Activated T-cell treated with anti-CD3 and anti-CD28 coated beads, Interleukin-2, amount 50 U/mL, for 1 hour (primary cell): ENCODE measurements around the gene JPT1.
"Not testable (repeated sequence)": the region's sequence is repeated elsewhere in the genome, so short reads cannot be mapped to it uniquely, and the experiment has no call there.

Source experiments
- DNase-seq: peaks from one replicate; pipeline ENCODE4 v3.0.0-alpha.2; 2020

JPT1 gene, protein sequence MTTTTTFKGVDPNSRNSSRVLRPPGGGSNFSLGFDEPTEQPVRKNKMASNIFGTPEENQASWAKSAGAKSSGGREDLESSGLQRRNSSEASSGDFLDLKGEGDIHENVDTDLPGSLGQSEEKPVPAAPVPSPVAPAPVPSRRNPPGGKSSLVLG

DNA sequence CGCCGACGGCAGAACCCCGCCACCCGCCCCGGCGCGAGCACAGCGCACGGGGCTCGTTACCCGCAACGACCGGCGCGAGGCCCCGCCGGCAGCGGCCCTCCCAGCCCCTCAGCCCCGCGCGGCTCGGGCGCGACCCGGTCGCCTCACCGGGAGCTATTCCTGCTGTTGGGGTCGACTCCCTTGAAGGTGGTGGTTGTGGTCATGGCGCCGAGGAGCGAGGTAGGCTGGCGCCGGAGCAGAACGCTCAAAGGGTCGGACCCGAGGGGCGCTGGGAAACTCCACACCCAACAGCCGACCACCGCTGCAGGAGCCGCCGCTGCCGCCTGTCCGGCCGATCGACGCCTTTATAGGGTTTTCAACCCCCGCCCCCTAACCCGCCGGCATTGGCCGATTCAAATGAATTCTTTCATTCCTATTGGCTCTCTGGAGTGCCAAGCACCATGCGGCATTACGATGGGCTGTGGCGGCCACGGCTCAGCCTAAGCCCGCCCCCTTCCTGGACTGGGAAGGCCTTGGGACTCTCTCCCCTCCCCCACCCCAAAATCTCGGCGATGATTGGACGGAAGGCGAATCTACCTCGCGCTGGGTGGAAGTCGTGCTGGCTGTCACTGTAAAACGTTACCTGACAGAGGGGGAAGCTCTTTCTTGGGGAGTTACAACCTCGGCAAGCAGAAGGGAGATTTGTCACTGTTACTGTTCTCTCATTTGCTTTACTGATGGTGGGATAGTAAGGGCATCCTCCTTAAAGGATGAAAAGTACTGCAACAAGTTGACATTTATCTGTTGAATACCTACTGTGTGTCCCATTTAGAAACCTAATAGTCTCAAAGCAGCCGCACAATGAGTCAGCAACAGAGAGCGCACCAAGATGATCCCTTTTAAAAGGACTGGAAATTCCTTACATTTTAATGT, at the start of gene JPT1:
Gene JPT1 (minus strand): TSS at position 318 of the 912 bp plus-strand sequence. CDS start 115 bp downstream, at position 203.
- DNase-seq = peak; percentile 93

DNA sequence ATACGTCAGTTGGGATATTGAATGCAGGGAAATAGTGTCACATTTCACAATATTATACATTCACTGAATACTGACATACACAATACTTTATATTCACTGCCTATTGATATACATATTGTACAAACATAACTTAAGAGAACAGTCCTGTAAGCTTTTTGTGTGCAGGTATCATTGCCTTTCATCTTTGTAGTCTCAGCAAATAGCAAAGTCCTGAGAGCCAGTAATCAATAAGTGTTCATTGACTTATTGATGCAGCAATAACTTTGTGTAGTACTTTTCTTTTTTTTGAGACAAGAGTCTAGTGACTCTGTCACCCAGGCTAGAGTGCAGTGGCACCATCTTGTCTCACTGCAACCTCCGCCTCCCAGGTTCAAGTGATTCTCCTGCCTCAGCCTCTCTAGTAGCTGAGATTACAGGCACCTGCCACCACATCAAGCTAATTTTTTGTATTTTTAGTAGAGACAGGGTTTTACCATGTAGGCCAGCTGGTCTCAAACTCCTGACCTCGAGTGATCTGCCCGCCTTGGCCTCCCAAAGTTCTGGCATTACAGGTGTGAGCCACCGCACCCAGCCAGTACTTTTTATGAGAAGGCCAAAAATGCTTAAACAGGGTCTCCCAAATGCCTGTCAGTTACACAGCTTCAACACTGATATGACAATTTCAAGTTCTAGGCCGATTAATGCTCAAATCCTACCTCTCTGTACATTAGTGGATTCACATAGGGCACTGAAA, 45.7 kb upstream of the JPT1 start:
- no peak for DNase-seq

DNA sequence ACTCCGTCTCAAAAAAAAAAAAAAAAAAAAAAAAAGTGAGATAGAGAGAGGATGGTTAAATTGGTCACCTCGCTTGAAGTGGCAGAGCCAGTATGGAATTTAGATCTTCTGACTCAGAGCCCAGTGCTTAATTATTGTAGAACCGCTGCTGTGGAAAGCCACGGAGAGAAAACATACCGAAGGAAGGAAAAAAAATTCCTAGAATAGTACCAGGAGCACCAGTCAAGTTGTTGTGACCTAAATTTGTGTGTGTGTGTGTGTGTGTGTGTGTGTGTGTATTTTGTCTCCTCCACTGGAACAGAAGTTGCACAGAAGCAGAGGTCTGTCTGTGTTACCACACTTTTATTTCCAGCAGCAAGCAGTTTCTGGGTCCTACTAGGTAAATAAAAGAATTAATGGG, 40.6 kb upstream of the JPT1 start:
- DNase-seq = no peak

DNA sequence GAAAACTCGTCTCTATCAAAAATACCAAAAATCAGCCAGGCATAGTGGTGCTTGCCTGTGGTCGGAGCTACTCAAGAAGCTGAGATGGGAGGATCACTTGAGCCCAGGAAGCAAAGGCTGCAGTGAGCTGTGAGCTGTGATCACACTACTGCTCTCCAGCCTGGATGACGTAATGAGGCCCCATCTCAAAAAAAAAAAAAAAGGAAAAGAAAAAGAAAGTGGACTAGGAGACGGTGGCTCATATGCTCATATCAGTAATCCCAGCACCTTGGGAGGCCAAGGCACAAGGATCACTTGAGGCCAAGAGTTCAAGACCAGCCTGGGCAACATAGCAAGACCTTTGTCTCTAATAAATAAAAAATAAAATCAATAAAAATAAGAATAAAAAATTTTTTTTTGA, 37.3 kb upstream of the JPT1 start:
- no peak for DNase-seq

DNA sequence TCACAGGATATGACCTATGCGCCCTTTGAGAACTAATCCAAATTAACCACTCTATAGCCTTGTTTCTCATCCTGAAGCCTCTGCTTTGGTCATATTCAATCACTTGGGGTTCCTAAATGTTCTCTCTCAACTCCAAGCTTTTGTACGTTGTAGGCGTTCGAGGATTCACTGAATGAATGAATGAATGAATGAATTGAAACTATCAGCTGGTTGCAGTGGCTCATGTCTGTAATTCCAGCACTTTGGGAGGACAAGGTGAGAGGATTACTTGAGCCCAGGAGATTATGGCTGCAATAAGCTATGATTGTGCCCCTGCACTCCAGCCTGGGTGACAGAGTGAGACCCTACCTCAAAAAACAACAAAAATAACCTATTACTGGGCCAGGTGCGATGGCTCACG, 34.3 kb upstream of the JPT1 start:
- DNase-seq = no peak

DNA sequence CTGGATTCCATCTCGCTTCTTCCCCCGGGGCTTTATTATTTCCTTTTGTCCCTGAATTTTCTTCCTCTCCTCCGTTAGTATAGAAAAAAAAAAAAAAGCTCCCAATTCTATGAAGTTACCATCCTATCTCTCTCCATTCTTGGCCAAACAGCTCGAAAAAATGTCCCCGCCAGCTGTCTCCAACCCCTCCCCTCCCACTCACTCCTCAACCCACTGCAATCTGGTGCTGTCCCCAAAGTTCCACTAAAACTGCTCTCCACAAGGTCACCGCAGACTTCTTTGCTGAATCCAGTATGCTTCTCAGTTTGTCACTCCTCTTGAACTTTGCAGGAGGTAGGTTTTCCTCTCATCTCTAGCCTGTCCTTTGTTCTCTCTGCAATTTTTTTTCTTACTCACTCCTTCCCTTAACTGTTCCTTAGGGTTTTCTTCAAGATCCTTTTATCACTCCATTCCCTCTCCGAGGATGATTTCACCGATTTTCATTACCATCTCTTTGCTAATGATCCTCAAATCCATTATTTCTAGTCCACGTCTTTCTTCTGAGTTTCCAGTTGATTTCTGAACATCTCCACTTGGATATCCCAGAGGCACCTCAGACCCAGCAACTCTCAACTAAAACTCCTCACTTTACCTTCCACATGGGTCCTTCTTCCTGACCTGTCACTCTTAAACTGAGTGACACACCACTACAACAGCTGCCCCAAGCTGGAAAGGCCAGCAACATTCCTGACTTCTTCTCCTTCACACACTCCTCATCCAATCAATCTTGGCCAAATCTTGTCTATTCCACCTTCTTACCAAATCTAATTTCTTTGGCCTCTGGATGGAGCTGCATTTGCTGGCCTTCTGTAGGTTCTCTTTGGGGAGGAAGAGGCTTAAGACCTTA, 29.9 kb upstream of the JPT1 start:
- no peak for DNase-seq

DNA sequence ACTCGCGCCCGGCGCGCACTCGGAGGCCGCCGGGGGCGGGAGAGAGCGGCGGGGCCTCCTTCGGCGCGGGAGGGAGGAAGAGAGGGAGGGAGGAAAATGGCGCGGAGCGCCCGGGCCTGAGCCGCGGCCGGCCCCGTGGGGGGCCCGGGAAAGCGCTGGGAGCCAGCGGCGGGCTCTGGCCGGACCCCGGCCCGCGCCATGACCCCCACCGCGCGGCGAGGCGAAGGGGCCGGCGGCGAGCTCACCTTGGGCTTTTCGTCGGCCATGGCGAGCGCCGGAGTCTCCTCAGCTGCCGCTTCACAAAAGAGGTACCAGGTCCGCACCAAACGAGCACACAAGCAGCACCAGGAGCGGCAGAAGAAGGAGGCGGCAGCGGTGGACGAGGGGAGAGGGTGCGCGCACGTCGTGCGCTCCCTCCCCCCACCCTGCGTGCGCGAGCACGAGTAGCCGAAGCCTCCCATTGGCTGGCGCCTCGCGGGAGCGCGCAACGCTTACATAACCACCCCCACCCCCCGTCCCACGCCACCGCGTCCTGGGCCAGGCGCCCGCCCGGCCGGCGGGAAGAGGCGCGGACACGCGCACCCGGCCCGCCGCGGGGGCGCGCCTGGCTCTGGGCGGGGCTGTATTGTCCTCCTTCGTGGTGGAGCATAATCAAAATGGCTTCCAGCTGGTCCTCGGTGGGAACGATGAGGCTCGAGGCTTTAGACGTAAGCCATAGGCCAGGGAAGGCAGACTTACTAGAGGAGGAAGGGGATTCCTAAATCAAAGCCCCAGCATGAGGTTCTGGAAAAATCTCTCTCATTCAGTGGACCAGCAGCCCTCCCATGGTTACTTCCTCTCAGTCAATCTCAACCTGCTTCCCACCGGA, 28.5 kb upstream of the JPT1 start, which contains the start of gene SUMO2:
Gene SUMO2 (minus strand): TSS at position 391 of the 868 bp plus-strand sequence. CDS start 125 bp downstream, at position 266.
- peak; percentile 98 for DNase-seq

DNA sequence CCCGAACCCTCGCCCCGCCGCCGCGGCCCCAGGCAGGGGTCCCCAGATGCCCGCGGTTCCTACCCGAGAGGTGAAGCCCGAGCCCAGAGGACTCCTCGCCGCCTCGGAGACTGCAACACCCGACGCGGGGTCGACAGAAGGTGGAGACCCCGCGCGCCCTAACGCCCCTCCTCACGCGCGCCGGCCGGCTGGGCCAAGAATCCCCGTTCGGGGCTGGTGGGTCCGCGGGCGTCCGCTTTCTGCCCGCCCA, 27.9 kb upstream of the JPT1 start:
- DNase-seq = no peak

DNA sequence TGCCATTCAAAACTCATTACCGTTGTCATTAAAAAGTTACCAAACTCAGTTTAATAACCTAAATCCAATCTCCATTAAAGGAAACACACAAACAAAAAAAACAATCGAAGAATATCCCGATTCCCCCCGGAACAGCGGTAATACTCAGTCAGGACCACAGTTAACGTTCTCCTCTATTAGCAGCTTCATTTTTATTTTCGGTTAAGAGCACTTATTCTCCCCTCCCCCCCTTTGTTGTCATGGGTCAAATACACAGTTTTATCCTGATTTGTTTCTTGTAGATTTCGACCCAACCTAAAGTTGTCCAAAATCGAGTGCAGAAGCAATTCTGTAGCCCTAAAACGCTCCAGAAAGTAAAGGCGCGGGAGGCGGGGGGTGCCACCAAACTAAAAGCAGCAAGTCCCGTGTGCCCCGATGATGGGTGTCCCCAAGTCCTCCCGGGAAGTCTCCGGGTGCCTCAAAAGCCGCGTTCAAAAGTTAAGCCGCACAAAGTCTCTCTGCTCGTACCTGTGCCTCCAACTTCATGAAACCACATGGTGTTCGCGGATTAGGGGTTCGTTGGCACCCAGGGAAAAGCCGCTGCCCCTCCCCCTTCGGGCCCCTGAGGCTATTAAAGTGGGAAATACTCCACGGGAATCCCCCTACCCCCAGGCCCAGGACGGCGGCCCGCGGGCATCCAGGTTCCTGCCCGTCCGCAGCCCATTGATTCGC, 27.5 kb upstream of the JPT1 start:
- no peak for DNase-seq

DNA sequence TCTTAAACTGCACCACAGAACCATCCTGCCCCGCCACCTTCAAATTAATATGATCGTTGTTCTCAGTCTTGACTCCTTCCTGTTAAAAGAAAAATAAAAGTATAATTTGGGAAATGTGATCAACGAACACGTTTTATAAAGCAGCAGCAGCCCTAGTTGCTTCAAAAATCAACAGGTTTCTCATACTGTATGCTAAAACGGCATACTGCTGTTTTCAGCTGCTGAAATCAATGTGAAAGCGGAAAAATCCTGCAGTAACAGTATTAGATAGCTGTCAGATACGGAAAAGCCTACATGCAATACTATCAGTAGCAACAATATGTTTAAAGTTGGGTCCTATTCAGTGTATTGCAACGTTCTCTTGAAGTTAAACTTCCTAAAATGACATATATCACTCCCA, 26.8 kb upstream of the JPT1 start:
- no peak for DNase-seq

DNA sequence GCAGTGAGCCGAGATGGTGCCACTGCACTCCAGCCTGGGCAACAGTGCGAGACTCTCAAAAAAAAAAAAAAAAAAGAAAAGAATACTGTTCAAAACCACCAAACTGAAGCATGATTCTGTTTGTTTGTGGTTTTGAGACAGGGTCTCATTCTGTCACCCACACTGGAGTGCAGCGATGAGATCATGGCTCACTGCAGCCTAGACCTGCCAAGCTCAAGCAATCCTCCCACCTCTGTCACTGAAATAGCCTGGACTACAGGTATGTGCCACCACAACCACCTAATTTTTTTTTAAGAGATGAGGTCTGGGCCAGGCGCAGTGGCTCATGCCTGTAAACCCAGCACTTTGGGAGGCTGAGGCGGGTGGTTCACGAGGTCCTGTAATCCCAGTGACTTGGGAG, 24.1 kb upstream of the JPT1 start:
- no peak for DNase-seq

DNA sequence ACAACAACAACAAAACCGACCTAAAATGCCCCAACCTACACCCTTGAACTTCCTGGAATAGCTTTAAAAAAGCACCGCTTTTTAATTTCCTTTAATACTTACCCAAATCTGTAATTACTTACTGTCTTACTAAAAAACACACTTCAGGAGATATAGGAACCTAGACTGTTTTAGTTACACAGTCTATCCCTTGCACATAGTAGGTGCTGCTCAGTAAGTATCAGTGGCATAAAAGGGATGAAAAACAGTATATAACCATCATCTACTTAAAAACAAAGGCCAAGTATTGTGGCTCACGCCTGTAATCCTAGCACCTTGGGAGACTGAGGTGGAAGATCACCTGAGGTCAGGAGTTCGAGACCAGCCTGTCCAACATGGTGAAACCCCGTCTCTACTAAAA, 22.3 kb upstream of the JPT1 start:
- no peak for DNase-seq

DNA sequence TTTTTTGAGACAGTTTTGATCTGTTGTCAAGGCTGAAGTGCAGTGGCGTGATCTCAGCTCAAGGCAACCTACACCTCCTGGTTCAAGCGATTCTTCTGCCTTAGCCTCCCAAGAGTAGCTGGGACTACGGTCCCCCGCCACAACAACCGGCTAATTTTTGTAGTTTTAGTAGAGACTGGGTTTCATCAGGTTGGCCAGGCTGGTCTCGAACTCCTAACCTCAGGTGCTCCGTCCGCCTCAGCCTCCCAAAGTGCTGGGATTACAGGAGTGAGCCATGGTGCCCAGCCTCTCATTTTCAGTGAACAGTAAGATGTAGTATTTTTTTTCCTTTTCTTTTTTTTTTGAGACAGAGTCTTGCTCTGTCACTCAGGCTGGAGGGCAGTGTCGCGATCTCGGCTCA, 20.7 kb upstream of the JPT1 start:
- no peak for DNase-seq

DNA sequence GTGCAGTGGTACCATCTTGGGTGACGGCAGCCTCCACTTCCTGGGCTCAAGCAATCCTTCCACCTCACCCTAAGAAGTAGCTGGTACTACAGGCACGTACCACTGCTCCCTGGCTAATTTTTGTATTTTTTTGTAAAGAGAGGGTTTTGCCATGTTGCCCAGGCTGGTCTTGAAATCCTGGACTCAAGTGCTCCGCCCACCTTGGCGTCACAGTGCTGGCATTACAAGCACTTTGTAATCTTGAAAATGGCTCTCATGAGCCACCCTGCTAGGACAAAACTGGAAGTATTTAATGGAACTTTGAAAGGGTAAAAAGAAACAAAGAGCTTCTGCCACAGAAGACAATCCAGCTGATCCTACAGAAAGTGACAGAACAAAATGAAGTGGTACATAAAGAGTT, 19.2 kb upstream of the JPT1 start:
- DNase-seq = no peak

DNA sequence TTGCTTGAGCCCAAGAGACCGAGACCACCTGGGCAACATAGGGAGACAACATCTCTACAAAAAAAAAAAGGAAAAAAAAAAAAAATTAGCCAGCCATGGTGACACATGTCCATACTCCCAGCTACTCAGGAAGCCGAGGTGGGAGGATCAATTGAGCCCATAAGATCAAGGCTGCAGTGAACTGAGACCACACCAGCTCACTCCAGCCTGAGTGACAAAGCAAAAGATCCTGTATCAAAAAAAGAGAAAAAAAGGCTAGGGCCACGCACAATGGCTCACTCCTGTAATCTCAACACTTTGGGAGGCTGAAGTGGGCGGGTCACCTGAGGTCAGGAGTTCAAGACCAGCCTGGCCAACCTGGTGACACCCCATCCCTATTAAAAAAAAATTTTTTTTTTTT, 14.7 kb upstream of the JPT1 start:
- peak; percentile 4 for DNase-seq

DNA sequence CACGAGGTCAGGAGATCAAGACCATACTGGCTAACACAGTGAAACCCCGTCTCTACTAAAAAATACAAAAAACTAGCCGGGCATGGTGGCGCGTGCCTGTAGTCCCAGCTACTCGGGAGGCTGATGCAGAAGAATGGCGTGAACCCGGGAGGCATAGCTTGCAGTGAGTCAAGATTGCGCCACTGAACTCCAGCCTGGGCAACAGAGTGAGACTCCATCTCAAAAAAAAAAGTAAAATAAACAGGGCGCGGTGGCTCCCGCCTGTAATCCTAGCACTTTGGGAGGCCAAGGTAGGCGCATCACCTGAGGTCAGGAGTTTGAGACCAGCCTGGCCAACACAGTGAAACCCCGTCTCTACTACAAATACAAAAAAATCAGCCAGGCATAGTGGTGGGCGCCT, 10.3 kb upstream of the JPT1 start:
- not testable (repeated sequence) for DNase-seq

DNA sequence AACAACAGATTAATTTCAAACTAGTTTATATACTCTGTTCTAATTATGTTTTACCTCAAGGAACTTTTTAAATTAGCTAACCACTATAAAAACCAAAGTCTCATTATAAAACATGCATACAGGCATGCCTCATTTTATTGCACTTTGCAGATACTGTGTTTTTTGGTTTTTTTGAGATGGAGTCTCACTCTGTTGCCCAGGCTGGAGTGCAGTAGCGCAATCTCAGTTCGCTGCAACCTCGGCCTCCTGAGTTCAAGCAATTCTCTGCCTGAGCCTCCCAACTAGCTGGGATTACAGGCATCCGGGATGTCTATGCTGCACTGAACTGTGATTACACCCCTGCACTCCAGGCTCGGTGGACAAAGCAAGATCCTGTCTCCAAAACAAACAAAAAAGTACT, 8.8 kb upstream of the JPT1 start:
- no peak for DNase-seq

DNA sequence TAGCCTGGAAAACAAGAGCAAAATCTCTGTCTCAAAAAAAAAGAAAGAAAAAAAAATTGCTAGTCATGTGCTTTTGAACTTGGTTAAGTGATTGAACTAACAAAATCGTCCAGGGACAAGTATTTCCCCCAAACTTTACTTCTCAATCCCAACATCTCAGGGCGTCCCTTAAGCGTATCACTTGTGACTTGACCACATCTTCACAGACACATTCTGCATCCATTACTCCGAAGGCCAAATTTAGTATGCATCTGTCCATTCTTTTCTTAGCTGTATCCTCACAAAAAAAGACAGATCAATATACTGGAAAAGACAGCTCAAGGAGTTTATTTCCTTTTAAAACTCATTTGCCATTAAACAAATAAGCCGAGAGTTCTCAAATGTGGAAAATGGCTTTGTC, 5.9 kb upstream of the JPT1 start:
- DNase-seq = no peak

DNA sequence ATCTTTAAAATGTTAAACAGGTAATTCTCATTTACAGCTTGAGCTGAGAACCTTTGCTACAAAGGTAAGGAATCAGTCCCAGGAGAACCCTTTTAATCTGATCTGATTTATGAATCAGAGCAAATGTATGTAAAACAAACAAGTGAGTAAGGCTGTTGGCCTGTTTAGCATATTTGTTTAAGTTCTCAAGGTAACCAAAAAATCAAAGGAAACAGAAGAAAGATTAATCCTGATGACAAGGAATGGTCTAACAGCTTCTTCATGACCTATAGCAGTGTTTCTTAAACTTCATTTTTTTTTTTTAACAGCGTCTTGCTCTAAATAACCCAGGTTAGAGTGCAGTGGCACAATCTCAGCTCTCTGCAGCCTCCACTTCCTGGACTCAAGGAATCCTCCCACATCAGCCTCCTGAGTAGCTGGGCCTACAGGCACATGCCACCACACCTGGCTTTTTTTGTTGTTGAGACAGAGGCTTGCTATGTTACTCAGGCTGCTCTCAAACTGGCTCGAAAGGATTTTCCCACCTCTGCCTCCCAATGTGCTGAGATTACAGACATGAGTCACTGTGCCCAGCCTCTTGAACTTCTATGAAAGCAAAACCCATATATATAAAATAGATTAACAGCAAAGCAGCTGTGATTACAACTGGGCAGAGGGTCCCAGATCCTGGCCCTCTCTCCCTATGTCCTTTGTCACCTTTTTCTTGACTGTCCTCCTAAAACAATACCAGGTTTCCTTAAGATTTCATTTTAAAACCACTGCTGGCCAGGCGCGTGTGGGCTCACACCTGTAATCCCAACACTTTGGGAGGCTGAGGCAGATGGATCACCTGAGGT, 5.1 kb upstream of the JPT1 start:
- DNase-seq = peak; percentile 1

DNA sequence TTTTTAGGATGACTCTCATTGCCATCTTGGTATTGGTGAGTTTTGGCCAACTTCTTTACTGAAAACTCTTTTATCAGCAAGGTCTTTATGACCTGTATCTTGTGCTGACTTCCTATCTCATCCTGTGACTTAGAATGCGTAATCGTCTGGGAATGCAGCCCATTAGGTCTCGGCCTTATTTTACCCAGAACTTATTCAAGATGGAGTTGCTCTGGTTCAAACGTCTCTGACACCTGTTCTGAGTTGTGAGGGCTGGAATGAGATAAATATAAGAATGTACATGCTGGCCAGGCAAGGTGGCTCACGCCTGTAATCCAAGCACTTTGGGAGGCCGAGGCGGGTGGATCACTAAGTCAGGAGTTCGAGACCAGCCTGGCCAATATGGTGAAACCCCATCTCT, 4.2 kb upstream of the JPT1 start:
- peak; percentile 3 for DNase-seq
